CD4-positive, alpha-beta T cell (primary cell): ENCODE results near the gene PINK1. TPM values are rescaled to one million over a fixed set of nuclear protein-coding genes. Genes with fewer than 3 reads are reported as not detected.

Experiments
- ATAC-seq: fragments of 200-7000 bp; cut with Tn5 transposase; one replicate; pipeline ENCODE4 v1.10.0; 2022; ENCODE audit warnings: mild to moderate bottlenecking; ENCODE audit not compliant: poor library complexity
- CTCF ChIA-PET: fragments of 350-600 bp; sonication (Branson Sonifier 250); formaldehyde crosslinking; loops from one replicate; lab custom pipeline; 2021; ENCODE audit warnings: antibody characterized with exemption, inconsistent platforms; lab: Charles Lee
- POLR2A ChIA-PET: fragments of 350-600 bp; sonication (Branson Sonifier 250); formaldehyde crosslinking; loops from one replicate; lab custom pipeline; 2021; ENCODE audit warnings: antibody characterized with exemption, inconsistent platforms; lab: Charles Lee
- DNase-seq, 14 experiments: peaks; one replicate each; pipeline ENCODE4 v3.0.0-alpha.2; 2013 to 2020; ENCODE audit warnings: mixed read lengths in 2 of 14
- H3K27ac ChIP-seq, 2 donors: one replicate each; pipeline versions ENCODE4 v1.5.1 to v1.7.0; 2013; ENCODE audit warnings: low read length in 2 of 2, low read depth in 1 of 2, mild to moderate bottlenecking in 1 of 2
- H3K27me3 ChIP-seq, 2 experiments: 1 replicate in 1 of 2; 2 replicates in 1 of 2; pipeline versions ENCODE4 v1.6.1 to v1.7.0; 2013; ENCODE audit warnings: low read length in 2 of 2, control low read depth in 1 of 2, mild to moderate bottlenecking in 1 of 2, moderate library complexity in 1 of 2; ENCODE audit not compliant: insufficient read depth in 2 of 2, control insufficient read depth in 1 of 2
- H3K36me3 ChIP-seq: one replicate; pipeline ENCODE4 v1.6.1; 2013; ENCODE audit warnings: low read length, control low read depth; ENCODE audit not compliant: insufficient read depth
- H3K4me1 ChIP-seq: one replicate; pipeline ENCODE4 v1.6.1; 2013; ENCODE audit warnings: low read length, control low read depth; ENCODE audit not compliant: insufficient read depth
- H3K4me3 ChIP-seq: one replicate; pipeline ENCODE4 v1.5.1; 2013; ENCODE audit warnings: mild to moderate bottlenecking, low read length, moderate library complexity
- H3K9me3 ChIP-seq, 2 experiments: 1 replicate in 1 of 2; 2 replicates in 1 of 2; pipeline versions ENCODE4 v1.6.1 to v1.7.0; 2013; ENCODE audit warnings: low read length in 2 of 2, mild to moderate bottlenecking in 2 of 2, control low read depth in 1 of 2, moderate library complexity in 1 of 2; ENCODE audit not compliant: control insufficient read depth in 1 of 2, insufficient read depth in 1 of 2
- H3K27ac Mint-ChIP-seq: one replicate; pipeline ENCODE4 v1.8.0; 2020; ENCODE audit warnings: mixed read lengths
- H3K27me3 Mint-ChIP-seq: one replicate; pipeline ENCODE4 v1.8.0; 2021; ENCODE audit warnings: mixed read lengths
- H3K36me3 Mint-ChIP-seq: one replicate; pipeline ENCODE4 v1.8.0; 2021; ENCODE audit warnings: low read depth, mixed read lengths
- H3K4me1 Mint-ChIP-seq: one replicate; pipeline ENCODE4 v1.8.0; 2021; ENCODE audit warnings: low read depth, mixed read lengths
- H3K4me3 Mint-ChIP-seq: one replicate; pipeline ENCODE4 v1.8.0; 2020; ENCODE audit warnings: mild to moderate bottlenecking, mixed read lengths
- H3K9me3 Mint-ChIP-seq: one replicate; pipeline ENCODE4 v1.8.0; 2020; ENCODE audit warnings: mixed read lengths
- intact Hi-C, 2 experiments: fragments of 100-400 bp; cut with DNase I in 1 of 2; cut with micrococcal nuclease in 1 of 2; formaldehyde crosslinking; loops; one replicate each; pipeline versions ENCODE4 v1.15.1 to v1.9.0; 2023 to 2025; cut with DNase I, micrococcal nuclease
- total RNA-seq, 174 experiments: library from RNA in 2 of 174; stranded (reverse) in 2 of 174; gene quantifications; one replicate each; pipeline ENCODE4 v1.2.3 and lab custom pipeline; 2021 to 2026
- TF ChIP-seq, protein P1 (sequence below): fragments of 200-600 bp; IDR thresholded peaks from one replicate; pipeline ENCODE4 v1.8.0; 2022; ENCODE audit warnings: antibody characterized with exemption, mild to moderate bottlenecking

PINK1 gene
- total RNA-seq, 2 experiments from 2014 or later, result 6.6 to 7.5 TPM

DNA sequence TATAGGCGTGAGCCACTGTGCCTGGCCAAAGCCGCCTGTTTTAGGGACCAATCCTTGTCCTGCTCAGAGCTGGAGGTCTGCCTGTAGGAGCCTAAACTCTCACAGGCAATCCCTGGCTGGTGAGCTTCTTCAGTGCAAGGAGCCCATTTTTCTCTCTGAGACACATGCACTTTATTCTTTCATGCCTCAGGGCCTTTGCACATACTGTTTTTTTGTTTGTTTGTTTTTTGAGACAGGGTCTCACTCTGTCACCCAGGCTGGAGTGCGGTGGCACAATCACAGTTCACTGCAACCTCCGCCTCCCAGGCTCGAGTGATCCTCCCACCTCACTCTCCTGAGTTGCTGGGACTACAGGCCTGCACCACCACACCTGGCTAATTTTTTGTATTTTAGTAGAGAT, 21.6 kb upstream of the PINK1 start:
- DNase-seq, result no peak
- H3K27ac ChIP-seq, result no peak overlapping the region
- intact Hi-C loops, result no loop called here
- H3K27ac Mint-ChIP-seq, result no peak overlapping the region
- TF ChIP-seq, protein P1, sequence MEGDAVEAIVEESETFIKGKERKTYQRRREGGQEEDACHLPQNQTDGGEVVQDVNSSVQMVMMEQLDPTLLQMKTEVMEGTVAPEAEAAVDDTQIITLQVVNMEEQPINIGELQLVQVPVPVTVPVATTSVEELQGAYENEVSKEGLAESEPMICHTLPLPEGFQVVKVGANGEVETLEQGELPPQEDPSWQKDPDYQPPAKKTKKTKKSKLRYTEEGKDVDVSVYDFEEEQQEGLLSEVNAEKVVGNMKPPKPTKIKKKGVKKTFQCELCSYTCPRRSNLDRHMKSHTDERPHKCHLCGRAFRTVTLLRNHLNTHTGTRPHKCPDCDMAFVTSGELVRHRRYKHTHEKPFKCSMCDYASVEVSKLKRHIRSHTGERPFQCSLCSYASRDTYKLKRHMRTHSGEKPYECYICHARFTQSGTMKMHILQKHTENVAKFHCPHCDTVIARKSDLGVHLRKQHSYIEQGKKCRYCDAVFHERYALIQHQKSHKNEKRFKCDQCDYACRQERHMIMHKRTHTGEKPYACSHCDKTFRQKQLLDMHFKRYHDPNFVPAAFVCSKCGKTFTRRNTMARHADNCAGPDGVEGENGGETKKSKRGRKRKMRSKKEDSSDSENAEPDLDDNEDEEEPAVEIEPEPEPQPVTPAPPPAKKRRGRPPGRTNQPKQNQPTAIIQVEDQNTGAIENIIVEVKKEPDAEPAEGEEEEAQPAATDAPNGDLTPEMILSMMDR, result no peak
- ChIA-PET CTCF (no interaction called here), POLR2A (no interaction called here)
- no peaks in the 10 kb centered on the region for H3K36me3 Mint-ChIP-seq
- no peaks in the 10 kb centered on the region for H3K36me3 ChIP-seq
- H3K4me3 ChIP-seq, result no peak overlapping the region
- no peaks in the 10 kb centered on the region for H3K4me1 ChIP-seq
- no peaks in the 10 kb centered on the region for H3K4me1 Mint-ChIP-seq
- ATAC-seq, result no peak
- H3K27me3 Mint-ChIP-seq, result peaks cover 4% of the 10 kb centered on the region
- H3K4me3 Mint-ChIP-seq, result no peak overlapping the region
- H3K9me3 Mint-ChIP-seq, result no peaks in the 10 kb centered on the region
- H3K27me3 ChIP-seq, result no peaks in the 10 kb centered on the region
- no peaks in the 10 kb centered on the region for H3K9me3 ChIP-seq

DNA sequence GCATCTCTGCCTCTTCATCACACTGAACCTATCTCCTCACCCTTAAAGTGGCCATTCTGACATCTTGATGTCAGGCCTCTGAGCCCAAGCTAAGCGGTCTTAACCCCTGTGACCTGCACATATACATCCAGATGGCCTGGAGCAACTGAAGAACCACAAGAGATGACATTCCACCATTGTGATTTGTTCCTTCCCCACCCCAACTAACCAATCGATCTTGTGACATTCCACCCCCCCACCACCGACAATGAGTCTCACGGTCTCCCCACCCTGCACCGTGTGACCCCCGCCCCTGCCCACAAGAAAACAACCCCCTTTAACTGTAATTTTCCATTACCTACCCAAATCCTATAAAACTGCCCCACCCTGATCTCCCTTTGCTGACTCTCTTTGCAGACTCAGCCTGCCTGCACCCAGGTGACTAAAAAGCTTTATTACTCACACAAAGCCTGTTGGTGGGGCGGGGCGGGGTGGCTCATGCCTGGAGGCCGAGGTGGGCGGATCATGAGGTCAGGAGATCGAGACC, 21.0 kb upstream of the PINK1 start:
- Histone ChIP-seq H3K27me3 (no peaks in the 10 kb centered on the region), H3K9me3 (no peaks in the 10 kb centered on the region), H3K27ac (no peak overlapping the region), H3K4me1 (no peaks in the 10 kb centered on the region), H3K36me3 (no peaks in the 10 kb centered on the region), H3K4me3 (no peak overlapping the region)
- Mint-ChIP-seq H3K36me3 (no peaks in the 10 kb centered on the region), H3K4me1 (no peaks in the 10 kb centered on the region), H3K9me3 (no peaks in the 10 kb centered on the region), H3K27me3 (peaks cover 1% of the 10 kb centered on the region), H3K4me3 (no peak overlapping the region), H3K27ac (no peak overlapping the region)
- POLR2A ChIA-PET, result no interaction called here
- CTCF ChIA-PET, result no interaction called here
- intact Hi-C loops, result no loop called here
- TF ChIP-seq, protein P1, result no peak
- no peak for DNase-seq
- ATAC-seq, result no peak

DNA sequence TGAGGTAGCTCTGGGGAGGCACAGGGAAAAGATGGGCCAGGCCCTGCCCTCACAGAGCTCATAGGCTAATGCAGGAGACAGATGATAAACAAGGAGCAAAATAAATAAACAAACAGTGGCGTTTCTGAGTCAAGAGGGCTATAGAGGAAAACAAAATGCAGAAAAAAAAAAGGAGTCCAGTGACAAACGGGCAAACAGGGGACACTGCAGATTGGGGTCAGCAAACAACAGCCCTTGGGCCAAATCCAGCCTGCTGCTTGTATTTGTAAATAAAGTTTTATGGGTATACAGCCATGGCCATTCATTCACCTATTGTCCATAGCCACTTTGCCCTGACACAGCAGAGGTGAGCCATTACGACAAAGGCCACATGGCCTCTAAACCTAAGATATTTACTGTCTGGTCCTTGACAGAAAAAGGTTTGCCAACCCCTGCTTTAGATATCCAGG, 19.1 kb upstream of the PINK1 start:
- TF ChIP-seq, protein P1, result no peak
- Mint-ChIP-seq H3K27ac (no peak overlapping the region), H3K27me3 (peaks cover 5% of the 10 kb centered on the region), H3K4me1 (no peaks in the 10 kb centered on the region), H3K36me3 (no peaks in the 10 kb centered on the region), H3K9me3 (no peaks in the 10 kb centered on the region), H3K4me3 (no peak overlapping the region)
- intact Hi-C loops, result no loop called here
- Histone ChIP-seq H3K27ac (no peak overlapping the region), H3K4me1 (no peaks in the 10 kb centered on the region), H3K27me3 (no peaks in the 10 kb centered on the region), H3K4me3 (no peak overlapping the region), H3K36me3 (no peaks in the 10 kb centered on the region), H3K9me3 (no peaks in the 10 kb centered on the region)
- no peak for DNase-seq
- ChIA-PET POLR2A (no interaction called here), CTCF (no interaction called here)
- ATAC-seq, result no peak
